DMS 273 (cell line): Measurements from ENCODE around the gene INTS1.
A peak's percentile ranks its signal among the peaks of the same experiment; 100 is the strongest.

ENCODE experiments used
- DNase-seq: peaks from one replicate; lab custom pipeline; 2025; ENCODE audit not compliant: unreplicated experiment; lab: John Stamatoyannopoulos, UW

INTS1 gene

DNA sequence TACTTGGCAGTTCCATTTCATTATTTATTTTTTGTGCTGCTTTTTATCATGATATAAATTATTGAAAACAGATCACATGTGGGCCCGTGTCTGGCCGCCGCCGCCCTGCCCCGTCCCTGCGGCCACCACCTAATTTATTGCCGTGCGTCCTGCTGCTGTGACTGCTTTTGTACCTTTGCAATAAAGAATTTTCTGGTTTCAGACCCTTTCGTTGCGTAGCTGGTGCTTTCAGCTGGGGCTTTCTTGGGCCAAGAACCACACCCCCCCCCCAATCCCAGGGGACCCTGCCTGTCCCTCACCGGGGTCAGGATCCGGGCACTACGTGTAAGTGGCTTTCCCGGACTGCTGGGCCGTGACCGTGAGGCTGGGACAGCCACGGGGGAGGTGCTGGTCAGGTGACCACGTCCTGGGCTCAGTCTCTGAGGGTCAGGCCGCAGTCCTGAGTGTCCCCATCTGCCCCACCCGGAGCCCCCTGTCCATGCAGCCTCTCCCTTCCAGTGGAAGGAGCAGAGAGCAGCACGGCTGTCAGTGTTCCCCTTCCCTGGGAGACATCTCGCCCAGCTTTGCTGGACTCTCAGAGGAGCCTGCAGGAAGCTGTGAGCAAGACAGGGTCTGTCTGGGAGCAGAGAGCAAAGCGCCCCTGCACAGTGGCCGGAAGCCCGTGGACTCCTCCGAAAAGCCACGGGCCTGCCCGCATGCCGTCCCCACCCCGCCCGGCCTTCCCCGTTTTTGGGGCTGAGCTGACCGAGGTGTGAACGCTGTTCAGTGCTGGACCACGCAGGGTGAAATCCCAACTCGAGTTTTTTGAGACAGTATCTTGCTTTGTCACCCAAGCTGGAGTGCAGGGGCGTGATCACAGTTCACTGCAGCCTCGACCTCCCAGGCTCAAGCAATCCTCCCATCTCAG, 38.9 kb upstream of the INTS1 start:
- DNase-seq = no peak

DNA sequence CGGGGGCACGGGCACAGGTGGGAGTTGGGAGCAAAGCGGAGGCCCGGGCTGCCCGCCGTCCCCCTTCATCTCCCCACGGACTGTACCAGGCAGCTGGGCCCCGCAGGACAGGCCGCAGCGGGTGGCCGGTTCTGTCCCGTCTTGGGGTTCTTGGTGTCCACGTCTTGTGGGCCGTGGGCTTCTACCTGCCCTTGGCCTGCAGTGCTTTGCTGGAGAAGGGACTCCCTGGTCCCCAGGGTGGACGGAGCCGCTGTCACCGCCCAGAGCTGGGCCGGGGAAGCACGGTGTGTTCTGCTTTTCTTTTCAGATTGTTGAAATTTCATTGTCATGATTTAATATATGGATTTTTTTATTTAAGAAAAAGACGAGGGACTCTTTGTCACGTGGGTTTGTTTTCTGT, 38.1 kb upstream of the INTS1 start:
- DNase-seq = no peak

DNA sequence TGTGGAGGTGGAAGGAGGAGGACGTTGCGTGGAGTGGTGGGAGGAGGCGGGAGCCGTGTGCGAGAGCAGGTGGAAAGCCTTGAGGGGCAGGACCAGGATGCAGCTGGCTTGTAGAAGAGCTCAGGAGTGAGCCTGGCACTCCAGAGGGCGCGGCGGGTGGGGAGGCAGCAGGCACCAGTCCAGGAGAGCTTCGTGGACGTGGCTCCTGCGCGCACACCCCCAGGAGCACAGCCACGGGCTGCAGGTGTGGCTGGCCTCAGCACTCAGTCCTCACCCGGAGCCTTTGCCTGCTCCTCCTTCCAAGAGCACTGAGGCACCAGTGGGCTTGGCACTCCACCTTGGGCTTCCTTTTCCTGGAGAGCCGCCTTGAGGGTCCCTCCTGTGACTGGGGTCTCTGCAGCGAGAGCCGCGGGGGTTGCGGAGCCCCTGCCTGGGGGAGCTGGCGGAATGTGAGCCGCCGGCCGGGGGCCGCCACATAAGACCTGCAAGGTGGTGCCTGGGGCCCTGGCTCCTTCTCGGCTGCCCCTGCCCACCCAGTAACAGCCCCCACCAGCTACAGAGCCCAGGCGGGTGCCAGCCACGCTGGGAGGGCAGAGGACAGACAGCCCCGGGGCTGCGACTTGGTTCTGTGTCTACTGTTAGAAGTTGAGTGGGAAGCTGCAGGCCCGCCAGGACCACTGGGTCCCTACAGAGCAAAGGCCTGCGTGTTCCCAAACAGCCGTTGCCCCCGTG, 37.4 kb upstream of the INTS1 start:
- no peak for DNase-seq

DNA sequence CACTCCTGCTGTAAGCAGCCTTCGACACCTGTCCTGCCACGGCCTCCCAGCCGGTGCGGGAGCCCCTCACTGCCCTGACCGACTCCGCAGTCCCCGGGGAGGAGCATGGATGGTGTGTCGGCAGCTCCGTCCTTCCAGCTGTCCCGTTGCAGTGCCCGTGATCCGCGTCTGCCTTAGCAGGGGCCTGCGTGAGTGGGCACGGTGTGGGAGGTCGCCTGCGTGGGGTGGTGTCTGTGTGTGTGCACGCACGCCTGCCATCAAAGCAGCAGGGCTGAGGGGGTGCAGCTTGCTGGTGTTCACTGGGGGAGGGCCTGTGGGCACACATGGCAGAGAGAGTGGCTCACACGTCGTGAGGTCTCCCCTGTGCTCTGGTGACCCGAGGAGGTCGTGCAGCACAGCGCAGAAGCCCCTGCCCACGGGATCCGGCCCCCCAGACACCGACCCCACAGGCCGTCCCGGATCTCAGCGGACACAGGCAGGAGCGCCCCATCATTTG, 36.6 kb upstream of the INTS1 start:
- no peak for DNase-seq

DNA sequence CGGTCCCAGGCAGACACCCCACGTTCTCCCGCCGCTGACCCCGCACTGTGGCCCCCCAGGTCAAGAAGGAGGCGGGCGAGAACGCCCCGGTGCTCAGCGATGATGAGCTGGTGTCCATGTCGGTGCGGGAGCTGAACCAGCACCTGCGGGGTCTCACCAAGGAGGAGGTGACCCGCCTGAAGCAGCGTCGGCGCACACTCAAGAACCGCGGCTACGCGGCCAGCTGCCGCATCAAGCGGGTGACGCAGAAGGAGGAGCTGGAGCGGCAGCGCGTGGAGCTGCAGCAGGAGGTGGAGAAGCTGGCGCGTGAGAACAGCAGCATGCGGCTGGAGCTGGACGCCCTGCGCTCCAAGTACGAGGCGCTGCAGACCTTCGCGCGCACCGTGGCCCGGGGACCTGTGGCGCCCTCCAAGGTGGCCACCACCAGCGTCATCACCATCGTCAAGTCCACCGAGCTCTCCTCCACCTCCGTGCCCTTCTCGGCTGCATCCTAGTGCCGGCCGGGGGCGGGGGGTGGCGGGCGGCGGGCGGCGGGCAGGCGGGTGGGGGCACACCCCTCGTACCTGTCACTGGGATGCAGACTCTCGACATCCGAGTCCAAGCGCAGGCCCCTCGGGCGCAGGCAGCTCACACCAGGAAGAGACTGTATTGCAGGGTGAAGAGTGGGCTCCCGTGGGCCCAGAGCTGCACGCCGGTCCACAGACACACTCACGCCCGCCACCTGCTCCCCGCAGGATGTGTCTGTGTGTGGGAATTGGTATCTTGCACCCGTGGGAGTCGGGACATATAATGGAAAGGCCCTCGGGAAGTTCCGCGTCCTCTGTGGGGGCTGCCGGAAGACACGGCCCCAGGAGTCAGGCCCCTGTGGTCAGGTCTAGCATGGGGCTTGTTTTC, 35.9 kb upstream of the INTS1 start:
- DNase-seq = no peak

- no peak for DNase-seq
Measured at GRCh38 chr7:1539181-1539881, 35.1 kb upstream of the INTS1 start.

DNA sequence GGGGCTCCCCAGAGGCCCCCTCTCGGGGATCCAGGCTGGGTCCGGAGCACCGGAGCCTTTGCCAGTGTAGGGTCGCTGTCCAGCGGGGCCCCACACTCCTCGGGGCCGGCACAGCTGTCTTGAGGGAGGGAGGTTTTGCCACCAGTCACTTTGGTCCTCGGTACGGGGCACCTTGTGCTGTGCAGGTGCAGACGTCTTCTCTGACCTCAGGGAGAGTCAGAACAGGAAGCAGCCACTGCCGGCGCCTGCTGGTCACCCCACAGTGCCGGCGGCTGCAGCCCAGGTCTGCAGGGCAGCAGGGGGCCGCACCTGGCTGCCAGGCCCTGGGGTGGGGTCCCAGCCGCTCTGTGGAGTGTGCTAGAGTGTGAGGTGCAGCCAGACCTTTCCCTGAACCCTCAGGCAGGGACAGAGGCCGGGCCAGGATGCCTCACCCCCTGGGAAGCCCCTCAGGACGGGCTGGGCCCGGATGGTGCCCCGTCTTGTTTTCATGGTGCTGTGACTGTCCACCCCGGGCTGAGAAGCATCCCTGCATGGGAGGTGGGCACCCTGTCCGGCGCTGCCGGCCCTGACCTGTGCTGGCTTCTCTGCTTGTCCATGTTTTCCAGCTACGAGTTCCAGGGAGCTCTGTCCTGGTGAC, 34.5 kb upstream of the INTS1 start:
- DNase-seq = no peak

- peak; percentile 86 for DNase-seq
Measured at GRCh38 chr7:1537535-1538412, 33.6 kb upstream of the INTS1 start.

DNA sequence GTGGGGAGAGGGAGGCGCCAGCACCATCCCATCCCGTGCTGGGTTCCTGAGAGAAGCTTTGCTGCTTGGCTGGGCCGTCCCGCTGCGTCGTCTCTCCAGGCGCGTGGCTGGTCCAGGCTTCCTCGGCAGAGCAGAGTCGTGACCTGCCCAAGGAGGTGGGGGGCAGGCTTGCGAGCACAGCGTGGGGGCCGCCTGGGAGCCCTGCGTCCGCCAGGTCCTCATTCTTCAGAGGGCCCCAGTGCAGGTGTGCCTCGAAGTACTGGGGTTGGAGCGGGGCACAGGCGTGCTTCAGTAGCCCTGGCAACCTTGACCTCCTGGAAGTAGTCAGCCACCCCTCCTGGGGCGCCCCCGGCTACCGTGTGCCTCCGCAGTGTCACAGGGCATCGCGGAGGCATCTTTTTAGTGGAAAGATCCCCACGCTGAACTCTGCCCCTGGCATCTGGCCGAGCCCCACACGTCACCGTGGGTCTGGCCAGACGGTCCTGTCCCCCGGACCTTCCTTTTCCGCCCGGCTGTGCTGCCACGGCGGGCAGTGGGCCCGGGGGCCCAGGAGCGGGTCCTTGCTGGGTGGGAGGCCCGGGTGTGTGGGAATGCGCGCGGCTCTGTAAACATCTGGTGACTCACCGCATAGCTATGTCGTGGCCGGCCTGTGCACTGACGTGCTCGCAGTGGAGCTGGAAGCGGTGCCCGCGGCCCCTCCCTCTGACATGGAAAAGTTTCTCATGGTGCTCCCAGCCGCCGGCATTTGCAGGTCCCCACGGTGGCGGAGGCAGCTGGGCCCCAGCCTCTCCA, 32.8 kb upstream of the INTS1 start:
- peak; percentile 88 for DNase-seq

- no peak for DNase-seq
Measured at GRCh38 chr7:1536455-1536742, 32.2 kb upstream of the INTS1 start.

DNA sequence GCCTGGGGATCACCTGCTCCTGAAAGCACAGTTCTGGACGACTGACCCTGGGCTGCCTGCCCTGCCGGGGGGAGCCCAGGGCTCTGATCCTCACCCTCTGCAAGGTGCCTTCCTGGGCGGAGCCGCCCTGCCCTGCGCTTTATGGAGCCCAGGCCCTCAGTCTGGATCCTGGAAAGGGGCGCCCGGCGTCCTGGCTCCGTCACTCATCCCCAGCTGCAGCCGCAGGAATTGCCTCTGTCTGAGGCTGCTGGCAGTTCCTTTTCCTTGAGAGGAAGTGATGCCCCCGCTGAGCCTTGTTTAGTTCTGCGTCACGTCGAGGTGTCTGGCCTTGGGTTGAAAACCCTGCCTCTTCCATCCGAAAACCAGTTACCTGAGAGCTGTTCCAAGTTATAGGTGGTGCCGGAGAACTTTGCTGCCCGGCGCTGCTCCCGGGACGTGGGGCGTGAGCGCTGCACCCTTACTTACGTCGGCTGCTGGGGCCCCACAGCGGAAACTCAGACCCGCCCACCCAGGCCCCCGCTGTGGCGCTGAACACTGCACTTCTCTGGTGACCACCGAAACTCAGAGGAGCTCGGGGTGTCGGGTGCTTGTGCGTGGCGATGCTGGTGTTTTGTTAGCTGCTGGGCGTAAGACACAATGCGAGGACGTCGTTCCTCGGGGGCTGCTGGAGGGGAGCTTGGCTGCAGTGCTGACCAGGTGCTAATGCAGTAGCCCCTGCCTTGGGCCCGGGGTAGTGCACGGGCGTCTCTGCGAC, 31.7 kb upstream of the INTS1 start:
- no peak for DNase-seq

- no peak for DNase-seq
Measured at GRCh38 chr7:1535100-1535458, 30.9 kb upstream of the INTS1 start.

- DNase-seq = no peak
Measured at GRCh38 chr7:1534330-1535099, 30.3 kb upstream of the INTS1 start.

DNA sequence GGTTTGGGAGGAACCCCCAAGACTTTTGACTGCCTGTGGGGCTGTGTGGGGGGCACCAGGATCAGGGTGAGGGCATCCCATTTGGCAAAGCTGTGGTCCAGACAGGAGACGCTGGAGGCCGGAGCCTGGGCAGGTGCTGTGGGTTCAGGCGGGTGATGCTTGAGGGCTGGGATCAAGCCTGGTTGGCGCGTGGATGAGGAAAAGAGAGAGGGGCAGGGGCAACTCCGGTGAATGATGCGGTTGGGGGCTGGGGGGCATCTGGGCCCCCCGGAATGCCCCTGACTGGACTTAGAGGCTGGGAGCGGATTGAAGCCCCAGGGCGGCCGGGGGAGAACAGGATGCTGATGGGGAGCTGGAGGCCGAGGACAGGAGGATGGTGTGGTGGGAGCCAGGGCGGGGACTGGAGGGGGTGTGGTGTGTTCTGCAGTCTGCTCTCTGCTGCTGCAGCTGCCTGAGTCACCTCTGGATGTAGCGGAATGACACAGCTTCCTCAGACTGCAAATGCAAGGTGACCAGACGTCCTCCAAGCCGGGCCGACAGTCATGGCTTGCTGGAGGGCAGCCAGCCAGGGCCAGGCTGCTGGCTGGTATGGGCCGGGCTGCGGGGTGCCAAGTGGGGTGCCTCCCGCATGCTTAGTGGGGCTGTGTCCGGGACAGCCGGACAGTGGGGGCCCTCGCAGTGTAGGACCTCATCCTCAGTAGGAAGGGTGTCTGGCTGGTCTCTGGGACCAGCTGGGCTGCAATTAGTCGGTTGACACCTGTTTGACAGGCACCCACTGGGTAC, 29.5 kb upstream of the INTS1 start:
- DNase-seq = peak; percentile 50

DNA sequence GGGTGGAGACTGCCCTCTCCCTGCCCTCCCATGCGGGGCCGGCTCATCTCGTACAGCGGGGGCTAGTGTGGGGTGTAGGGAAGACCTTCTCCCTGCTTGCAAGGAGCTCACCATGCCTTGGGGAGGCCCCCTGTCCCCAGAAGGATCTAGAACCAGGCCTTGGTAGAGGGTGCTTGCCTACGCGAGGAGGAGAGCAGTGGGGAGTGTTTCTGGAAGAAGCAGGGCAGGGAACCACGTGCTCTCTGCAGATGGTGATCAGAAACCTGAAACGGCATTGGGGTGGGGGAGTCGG, 29.0 kb upstream of the INTS1 start:
- DNase-seq = no peak

- DNase-seq = peak; percentile 59
Measured at GRCh38 chr7:1532456-1533254, 28.5 kb upstream of the INTS1 start.
